NCI-H146 treated with DMSO at 0.1 percent for 48 hours (cell line): Measurements from ENCODE around the gene ZNF701.
"Not testable (repeated sequence)": the region's sequence is repeated elsewhere in the genome, so short reads cannot be mapped to it uniquely, and the experiment has no call there.

ENCODE experiments used
- DNase-seq: peaks from one replicate; lab custom pipeline; 2025; ENCODE audit not compliant: unreplicated experiment; lab: John Stamatoyannopoulos, UW

The ZNF701 gene

GRCh38 chr19:52570000-52570861 is at the start of gene ZNF701:
ZNF701 (plus strand) TSS chr19:52570287; CDS start chr19:52574148, 3,861 bp downstream.
- DNase-seq: peak; percentile 92

GRCh38 chr19:52522551-52522950 is 47.5 kb upstream of the ZNF701 start:
- no peak for DNase-seq

GRCh38 chr19:52524086-52524485 is 46.0 kb upstream of the ZNF701 start:
- no peak for DNase-seq

- peak; percentile 97 for DNase-seq
These were observed 42.7 kb upstream of the ZNF701 start, which contains the start of gene ZNF808 for GRCh38 chr19:52527134-52527955. ZNF808 (plus strand) TSS chr19:52527668; CDS start chr19:52543285, 15,617 bp downstream.

GRCh38 chr19:52527956-52528351 is 42.1 kb upstream of the ZNF701 start:
- DNase-seq: no peak

- DNase-seq: no peak
These were observed 37.6 kb upstream of the ZNF701 start for GRCh38 chr19:52532480-52532879.

GRCh38 chr19:52533901-52534300 is 36.2 kb upstream of the ZNF701 start:
- no peak for DNase-seq

GRCh38 chr19:52535385-52535770 is 34.7 kb upstream of the ZNF701 start:
- not testable (repeated sequence) for DNase-seq

- no peak for DNase-seq
These were observed 34.2 kb upstream of the ZNF701 start for GRCh38 chr19:52535771-52536447.

- DNase-seq: no peak
These were observed 33.7 kb upstream of the ZNF701 start for GRCh38 chr19:52536448-52536800.

GRCh38 chr19:52538815-52539214 is 31.3 kb upstream of the ZNF701 start:
- DNase-seq: not testable (repeated sequence)

GRCh38 chr19:52541176-52541575 is 28.9 kb upstream of the ZNF701 start:
- DNase-seq: not testable (repeated sequence)

GRCh38 chr19:52541608-52542007 is 28.5 kb upstream of the ZNF701 start:
- DNase-seq: no peak

- DNase-seq: not testable (repeated sequence)
These were observed 27.5 kb upstream of the ZNF701 start for GRCh38 chr19:52542541-52542940.

- DNase-seq: no peak
These were observed 27.0 kb upstream of the ZNF701 start for GRCh38 chr19:52542984-52543664.

- DNase-seq: no peak
These were observed 15.7 kb upstream of the ZNF701 start for GRCh38 chr19:52554216-52554971.

GRCh38 chr19:52557231-52557995 is 12.7 kb upstream of the ZNF701 start:
- DNase-seq: no peak

- DNase-seq: not testable (repeated sequence)
These were observed 11.2 kb upstream of the ZNF701 start for GRCh38 chr19:52558732-52559445.

GRCh38 chr19:52561611-52562010 is 8.5 kb upstream of the ZNF701 start:
- not testable (repeated sequence) for DNase-seq
